ENCODE results near the gene SHISAL1. TPM values are rescaled to one million over a fixed set of nuclear protein-coding genes. Genes with fewer than 3 reads are reported as not detected.

The SHISAL1 gene
- total RNA-seq, 1 experiment from 2014 or later = not detected

DNA sequence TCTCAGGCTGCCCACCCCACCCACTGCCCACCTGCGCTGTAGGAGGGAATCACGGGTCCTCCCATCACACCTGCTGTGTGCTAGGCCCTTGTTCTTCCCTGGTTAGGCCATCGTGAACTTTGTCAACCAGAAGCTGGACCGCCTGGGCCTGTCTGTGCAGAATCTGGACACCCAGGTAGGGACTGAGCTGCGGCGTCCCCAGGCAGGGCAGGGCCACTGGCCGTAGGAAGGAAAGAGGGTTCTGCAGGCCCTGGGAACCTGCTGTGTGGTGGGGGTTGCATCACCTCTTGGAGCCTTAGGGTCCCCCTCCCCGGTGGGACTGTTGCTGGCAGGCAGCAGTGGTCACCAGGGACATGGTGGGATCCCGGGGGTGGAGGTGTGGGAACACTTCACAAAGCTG lies 116.5 kb downstream of the SHISAL1 start:
- ChIA-PET CTCF (no interaction called here), POLR2A (no interaction called here)
- no peak overlapping the region for H3K27ac Mint-ChIP-seq (ENCODE audit: unreplicated experiment)
- TF ChIP-seq, protein P1, sequence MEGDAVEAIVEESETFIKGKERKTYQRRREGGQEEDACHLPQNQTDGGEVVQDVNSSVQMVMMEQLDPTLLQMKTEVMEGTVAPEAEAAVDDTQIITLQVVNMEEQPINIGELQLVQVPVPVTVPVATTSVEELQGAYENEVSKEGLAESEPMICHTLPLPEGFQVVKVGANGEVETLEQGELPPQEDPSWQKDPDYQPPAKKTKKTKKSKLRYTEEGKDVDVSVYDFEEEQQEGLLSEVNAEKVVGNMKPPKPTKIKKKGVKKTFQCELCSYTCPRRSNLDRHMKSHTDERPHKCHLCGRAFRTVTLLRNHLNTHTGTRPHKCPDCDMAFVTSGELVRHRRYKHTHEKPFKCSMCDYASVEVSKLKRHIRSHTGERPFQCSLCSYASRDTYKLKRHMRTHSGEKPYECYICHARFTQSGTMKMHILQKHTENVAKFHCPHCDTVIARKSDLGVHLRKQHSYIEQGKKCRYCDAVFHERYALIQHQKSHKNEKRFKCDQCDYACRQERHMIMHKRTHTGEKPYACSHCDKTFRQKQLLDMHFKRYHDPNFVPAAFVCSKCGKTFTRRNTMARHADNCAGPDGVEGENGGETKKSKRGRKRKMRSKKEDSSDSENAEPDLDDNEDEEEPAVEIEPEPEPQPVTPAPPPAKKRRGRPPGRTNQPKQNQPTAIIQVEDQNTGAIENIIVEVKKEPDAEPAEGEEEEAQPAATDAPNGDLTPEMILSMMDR (IDR thresholded peaks at IDR 0.05; ENCODE audit: insufficient read depth in 1 of 2, low read depth in 1 of 2, low read length in 1 of 2, severe bottlenecking in 1 of 2, unreplicated experiment in 1 of 2) = no peak
- Histone ChIP-seq H3K4me1 (no peaks in the 10 kb centered on the region), H3K27me3 (replicated peaks; ENCODE audit: control insufficient read depth, insufficient read depth, low read length) (no peaks in the 10 kb centered on the region), H3K9me3 (no peaks in the 10 kb centered on the region), H3K4me3 (ENCODE audit: low read depth, low read length) (no peak overlapping the region), H3K36me3 (ENCODE audit: control insufficient read depth, insufficient read depth, low read length) (no peaks in the 10 kb centered on the region)
- BruUV-seq (replicated peaks) = no TSS peak
- intact Hi-C loops (cut with micrococcal nuclease; ENCODE audit: unreplicated experiment) = no loop called here
- no peaks in the 10 kb centered on the region for H3K36me3 Mint-ChIP-seq (ENCODE audit: insufficient read depth, unreplicated experiment)
- H3K9me3 Mint-ChIP-seq (ENCODE audit: unreplicated experiment) = no peaks in the 10 kb centered on the region
- H3K27me3 Mint-ChIP-seq (ENCODE audit: insufficient read depth, unreplicated experiment) = peaks cover 19% of the 10 kb centered on the region
- DNase-seq = peak in 1 of 2 experiments; percentile 26
- no peak overlapping the region for H3K4me3 Mint-ChIP-seq (ENCODE audit: unreplicated experiment)
- H3K4me1 Mint-ChIP-seq (ENCODE audit: low read depth, unreplicated experiment) = no peaks in the 10 kb centered on the region

DNA sequence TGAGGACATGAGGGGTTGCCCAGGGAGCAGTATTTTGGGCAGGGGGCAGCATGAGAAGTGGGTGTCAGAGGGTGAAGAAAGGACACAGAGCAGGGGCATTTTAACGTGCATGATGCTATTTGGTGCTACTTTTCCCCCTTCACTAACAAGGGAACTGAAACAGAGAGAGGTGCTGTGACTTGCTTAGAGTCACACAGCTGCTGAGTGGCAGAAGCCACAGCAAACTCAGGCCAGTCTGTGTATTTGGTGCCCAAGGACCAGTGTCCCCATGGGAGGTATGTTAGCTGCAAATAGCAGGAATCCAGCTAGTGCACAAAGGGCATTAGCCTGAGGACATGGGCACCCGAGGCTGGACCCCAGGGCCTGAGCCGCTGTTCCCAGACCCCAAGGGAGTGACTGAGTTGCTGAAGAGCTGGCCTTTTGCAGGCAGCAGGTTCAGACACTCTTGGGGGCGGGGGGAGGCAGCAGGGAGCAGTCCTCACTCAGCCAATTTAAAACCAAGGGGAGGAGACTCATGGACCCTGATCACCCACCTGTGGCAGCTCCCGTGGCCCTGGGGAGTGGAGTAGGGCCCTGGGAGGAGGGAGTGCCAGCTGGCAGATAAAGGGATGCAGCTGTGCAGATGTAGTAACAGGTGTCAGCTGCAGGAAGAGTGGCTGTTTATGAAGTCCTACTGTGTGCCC lies 117.4 kb downstream of the SHISAL1 start:
- POLR2A ChIA-PET = no interaction called here
- Mint-ChIP-seq H3K27me3 (ENCODE audit: insufficient read depth, unreplicated experiment) (peaks cover 19% of the 10 kb centered on the region), H3K27ac (ENCODE audit: unreplicated experiment) (no peak overlapping the region), H3K4me3 (ENCODE audit: unreplicated experiment) (no peak overlapping the region), H3K9me3 (ENCODE audit: unreplicated experiment) (no peaks in the 10 kb centered on the region), H3K36me3 (ENCODE audit: insufficient read depth, unreplicated experiment) (no peaks in the 10 kb centered on the region), H3K4me1 (ENCODE audit: low read depth, unreplicated experiment) (no peaks in the 10 kb centered on the region)
- H3K36me3 ChIP-seq (ENCODE audit: control insufficient read depth, insufficient read depth, low read length) = no peaks in the 10 kb centered on the region
- CTCF ChIA-PET = no interaction called here
- TF ChIP-seq, protein P1 (IDR thresholded peaks at IDR 0.05; ENCODE audit: insufficient read depth in 1 of 2, low read depth in 1 of 2, low read length in 1 of 2, severe bottlenecking in 1 of 2, unreplicated experiment in 1 of 2) = no peak
- peak in 1 of 2 experiments; percentile 15 for DNase-seq
- no TSS peak for BruUV-seq (replicated peaks)
- no peaks in the 10 kb centered on the region for H3K27me3 ChIP-seq (replicated peaks; ENCODE audit: control insufficient read depth, insufficient read depth, low read length)
- no peaks in the 10 kb centered on the region for H3K9me3 ChIP-seq
- no peak overlapping the region for H3K4me3 ChIP-seq (ENCODE audit: low read depth, low read length)
- intact Hi-C loops (cut with micrococcal nuclease; ENCODE audit: unreplicated experiment) = no loop called here
- no peaks in the 10 kb centered on the region for H3K4me1 ChIP-seq

DNA sequence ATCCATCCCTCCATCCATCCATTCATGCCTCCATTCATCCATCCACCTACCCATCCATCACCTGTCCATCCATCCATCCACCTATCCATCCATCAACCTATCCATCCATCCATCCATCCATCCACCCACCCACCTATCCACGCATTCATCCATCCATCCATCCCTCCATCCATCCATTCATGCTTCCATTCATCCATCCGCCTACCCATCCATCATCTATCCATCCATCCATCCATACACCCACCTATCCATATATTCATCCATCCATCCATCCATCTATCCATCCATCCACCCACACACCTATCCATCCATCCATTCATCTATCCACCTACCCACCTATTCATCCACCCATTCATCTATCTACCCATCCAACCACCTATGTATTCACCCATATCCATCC lies 118.2 kb downstream of the SHISAL1 start:
- Histone ChIP-seq H3K36me3 (ENCODE audit: control insufficient read depth, insufficient read depth, low read length) (no peaks in the 10 kb centered on the region), H3K27me3 (replicated peaks; ENCODE audit: control insufficient read depth, insufficient read depth, low read length) (no peaks in the 10 kb centered on the region), H3K9me3 (no peaks in the 10 kb centered on the region), H3K4me1 (no peaks in the 10 kb centered on the region), H3K4me3 (ENCODE audit: low read depth, low read length) (no peak overlapping the region)
- no peak for DNase-seq
- peaks cover 19% of the 10 kb centered on the region for H3K27me3 Mint-ChIP-seq (ENCODE audit: insufficient read depth, unreplicated experiment)
- intact Hi-C loops (cut with micrococcal nuclease; ENCODE audit: unreplicated experiment) = no loop called here
- H3K36me3 Mint-ChIP-seq (ENCODE audit: insufficient read depth, unreplicated experiment) = no peaks in the 10 kb centered on the region
- TF ChIP-seq, protein P1 (IDR thresholded peaks at IDR 0.05; ENCODE audit: insufficient read depth in 1 of 2, low read depth in 1 of 2, low read length in 1 of 2, severe bottlenecking in 1 of 2, unreplicated experiment in 1 of 2) = no peak
- no peaks in the 10 kb centered on the region for H3K9me3 Mint-ChIP-seq (ENCODE audit: unreplicated experiment)
- H3K27ac Mint-ChIP-seq (ENCODE audit: unreplicated experiment) = no peak overlapping the region
- ChIA-PET POLR2A (no interaction called here), CTCF (no interaction called here)
- BruUV-seq (replicated peaks) = no TSS peak
- H3K4me3 Mint-ChIP-seq (ENCODE audit: unreplicated experiment) = no peak overlapping the region
- H3K4me1 Mint-ChIP-seq (ENCODE audit: low read depth, unreplicated experiment) = no peaks in the 10 kb centered on the region

Other genes with a start within 250 kb of the SHISAL1 start
- not detected in 2 replicates for gene PARVG, start 132.0 kb downstream of the SHISAL1 start, total RNA-seq (2022)
- gene RTL6, start 185.3 kb upstream of the SHISAL1 start, total RNA-seq (2022) = 12.8 and 13.4 TPM in 2 replicates

All from Caco-2 (cell line).